GM13977 (cell line): Measurements from ENCODE around the gene PARD3.

ENCODE experiments used
- DNase-seq: peaks from one replicate; pipeline ENCODE4 v3.0.0; 2012; ENCODE audit warnings: low spot score
- CTCF ChIP-seq: IDR thresholded peaks from 2 replicates; pipeline ENCODE4 v1.5.1; 2012; ENCODE audit warnings: mild to moderate bottlenecking, control low read depth; ENCODE audit not compliant: insufficient read depth; ENCODE audit errors: extremely low read depth, missing control alignments
- in situ Hi-C: fragments of 300-500 bp; cut with MboI; formaldehyde crosslinking; loops from one replicate; pipeline ENCODE4 v1.12.0; 2022; ENCODE audit warnings: low sequenced_read_pairs, low pct_unique_long_range_greater_than_20kb, mixed read lengths, inconsistent platforms; ENCODE audit not compliant: unreplicated experiment

Gene PARD3

GRCh38 chr10:34641913-34642558 is 173.1 kb downstream of the PARD3 start:
- in situ Hi-C loops: loop anchor here (25.0 kb wide), 1 partner anchor 130 kb away; no protein-coding TSS in a partner anchor
- DNase-seq: no peak
- TF ChIP-seq CTCF: no peak

- TF ChIP-seq CTCF: no peak
- no peak for DNase-seq
- in situ Hi-C loops: loop anchor here (25.0 kb wide), 1 partner anchor 129 kb away; no protein-coding TSS in a partner anchor
Observed at GRCh38 chr10:34641147-34641912, 173.8 kb downstream of the PARD3 start.

GRCh38 chr10:34638406-34639054 is 176.6 kb downstream of the PARD3 start:
- in situ Hi-C loops: loop anchor here (10.0 to 25.0 kb wide), 2 partner anchors 126 to 1304 kb away; partner anchors contain the start of gene NRP1
- peak; percentile 53 for DNase-seq
- TF ChIP-seq CTCF: peak; percentile 94

- TF ChIP-seq CTCF: peak; percentile 98
- DNase-seq: peak; percentile 67
- in situ Hi-C loops: loop anchor here (10.0 to 25.0 kb wide), 2 partner anchors 125 to 1303 kb away; partner anchors contain the start of gene NRP1
Observed at GRCh38 chr10:34637418-34637911, 177.6 kb downstream of the PARD3 start.

GRCh38 chr10:34635111-34635510 is 180.0 kb downstream of the PARD3 start:
- in situ Hi-C loops: loop anchor here (10.0 to 25.0 kb wide), 2 partner anchors 123 to 1300 kb away; partner anchors contain the start of gene NRP1
- no peak for TF ChIP-seq CTCF
- no peak for DNase-seq

- in situ Hi-C loops: loop anchor here (10.0 to 25.0 kb wide), 2 partner anchors 121 to 1299 kb away; partner anchors contain the start of gene NRP1
- no peak for TF ChIP-seq CTCF
- no peak for DNase-seq
Observed at GRCh38 chr10:34633374-34633773, 181.7 kb downstream of the PARD3 start.
